Measurements from ENCODE around the gene ATG10. TPM values are rescaled to one million over a fixed set of nuclear protein-coding genes. Genes with fewer than 3 reads are reported as not detected.
"Not testable (repeated sequence)": the region's sequence is repeated elsewhere in the genome, so short reads cannot be mapped to it uniquely, and the experiment has no call there.

ATG10 gene
- total RNA-seq, 1 experiment from 2014 or later, result 7.6 TPM

DNA sequence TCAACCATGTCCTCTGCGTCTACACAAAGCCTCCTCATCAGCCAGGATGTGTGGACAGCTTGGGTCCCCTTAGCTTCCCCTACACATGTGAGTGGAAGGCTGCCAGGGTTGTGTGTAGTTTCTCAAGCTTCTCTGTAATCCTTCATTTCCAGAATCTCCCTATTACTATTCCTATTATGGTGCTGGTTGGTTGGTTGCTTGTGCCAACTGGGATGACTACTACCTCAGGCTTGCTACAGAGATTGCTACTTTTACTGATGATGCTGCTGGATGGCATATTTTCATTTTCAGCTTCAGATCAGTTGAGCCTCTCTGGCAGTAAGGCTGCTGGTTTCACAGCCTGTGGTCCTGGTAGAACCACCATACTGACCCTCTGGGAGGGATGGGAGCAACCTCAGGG lies 39.9 kb downstream of the ATG10 start:
- no peak overlapping the region for H2AK5ac ChIP-seq (ENCODE audit: insufficient read length, low read length)
- no CpG with 5 or more reads among the region's 1 CpG for WGBS (ENCODE audit: extremely low coverage, insufficient read length, low lambda C conversion rate)

DNA sequence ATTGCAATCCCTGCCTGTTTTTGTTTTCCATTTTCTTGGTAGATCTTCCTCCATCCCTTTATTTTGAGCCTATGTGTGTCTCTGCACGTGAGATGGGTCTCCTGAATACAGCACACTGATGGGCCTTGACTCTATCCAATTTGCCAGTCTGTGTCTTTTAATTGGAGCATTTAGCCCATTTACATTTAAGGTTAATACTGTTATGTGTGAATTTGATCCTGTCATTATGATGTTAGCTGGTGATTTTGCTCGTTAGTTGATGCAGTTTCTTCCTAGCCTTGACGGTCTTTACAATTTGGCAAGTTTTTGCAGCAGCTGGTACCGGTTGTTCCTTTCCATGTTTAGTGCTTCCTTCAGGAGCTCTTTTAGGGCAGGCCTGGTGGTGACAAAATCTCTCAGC lies 42.8 kb downstream of the ATG10 start:
- not testable (repeated sequence) for DNase-seq; H2BK5ac ChIP-seq (ENCODE audit: insufficient read length, low read length); H2AK5ac ChIP-seq (ENCODE audit: insufficient read length, low read length); H4K91ac ChIP-seq (ENCODE audit: insufficient read length, low read depth, low read length); H4K20me1 ChIP-seq (ENCODE audit: control insufficient read depth, insufficient read depth, insufficient read length); H3K4me1 ChIP-seq (ENCODE audit: insufficient read depth, low read length); H3K56ac ChIP-seq (ENCODE audit: insufficient read length, low read depth, low read length); H3K18ac ChIP-seq (ENCODE audit: insufficient read length, low read depth, low read length); H3T11ph ChIP-seq (ENCODE audit: low read length); H3K79me1 ChIP-seq (ENCODE audit: insufficient read depth, low read depth, low read length, poor library complexity, severe bottlenecking); H3K4me3 Mint-ChIP-seq; H3K9me3 ChIP-seq (ENCODE audit: control insufficient read depth, low read depth, low read length); H3K14ac ChIP-seq (ENCODE audit: insufficient read depth, low read length); H2BK12ac ChIP-seq (ENCODE audit: insufficient read length, low read depth, low read length); H3K23me2 ChIP-seq (ENCODE audit: insufficient read length, low read depth, low read length, poor library complexity, severe bottlenecking); H2BK120ac ChIP-seq (ENCODE audit: low read depth, low read length, poor library complexity, severe bottlenecking); H3K27me3 ChIP-seq (ENCODE audit: insufficient read depth, low read length); H3K23ac ChIP-seq (ENCODE audit: insufficient read length, low read depth, low read length); H3K79me2 ChIP-seq (ENCODE audit: insufficient read depth, low read length); H3K27ac Mint-ChIP-seq; H4K5ac ChIP-seq (ENCODE audit: insufficient read length, low read depth, low read length); H3K4me2 ChIP-seq (ENCODE audit: insufficient read depth, insufficient read length, low read length); H2AFZ ChIP-seq (ENCODE audit: low read length); H4K8ac ChIP-seq (replicated peaks; ENCODE audit: insufficient read length, low read depth, low read length); H3K27me3 Mint-ChIP-seq (ENCODE audit: low read depth); H2BK15ac ChIP-seq (ENCODE audit: low read depth, low read length); H3K4ac ChIP-seq (ENCODE audit: low read depth, low read length); H3K27ac ChIP-seq (ENCODE audit: insufficient read length, low read depth, low read length); H3K9ac ChIP-seq (ENCODE audit: extremely low read depth, insufficient read length, low read length); H2BK20ac ChIP-seq (ENCODE audit: low read depth, low read length, poor library complexity, severe bottlenecking)
- H3K9me3 Mint-ChIP-seq, result peaks cover 4 to 15% of the 10 kb centered on the region in 2 experiments; a peak in 4 of 5 replicates
- no CpG with 5 or more reads among the region's 4 CpGs for WGBS (ENCODE audit: extremely low coverage, insufficient read length, low lambda C conversion rate)
- H3K36me3 Mint-ChIP-seq (ENCODE audit: insufficient read depth in 1 of 3, low read depth in 3 of 3), result peaks cover 14 to 25% (median 16%) of the 10 kb centered on the region in 3 experiments
- peaks cover 21 to 28% of the 10 kb centered on the region in 2 experiments for H3K4me1 Mint-ChIP-seq

More for the DNA sequence above, 39.9 kb downstream of the ATG10 start:
- H3K9me3 ChIP-seq (ENCODE audit: control insufficient read depth, low read depth, low read length), result no peaks in the 10 kb centered on the region
- H4K91ac ChIP-seq (ENCODE audit: insufficient read length, low read depth, low read length), result no peak overlapping the region
- H3K27me3 ChIP-seq (ENCODE audit: insufficient read depth, low read length), result no peaks in the 10 kb centered on the region
- no peak overlapping the region for H2BK5ac ChIP-seq (ENCODE audit: insufficient read length, low read length)
- no peak overlapping the region for H4K8ac ChIP-seq (replicated peaks; ENCODE audit: insufficient read length, low read depth, low read length)
- H2BK20ac ChIP-seq (ENCODE audit: low read depth, low read length, poor library complexity, severe bottlenecking), result no peak overlapping the region
- no peak overlapping the region for H3K27ac ChIP-seq (ENCODE audit: insufficient read length, low read depth, low read length)
- H3K79me1 ChIP-seq (ENCODE audit: insufficient read depth, low read depth, low read length, poor library complexity, severe bottlenecking), result no peaks in the 10 kb centered on the region
- H3K23ac ChIP-seq (ENCODE audit: insufficient read length, low read depth, low read length), result no peak overlapping the region
- Mint-ChIP-seq H3K27ac (no peak overlapping the region), H3K27me3 (ENCODE audit: low read depth) (no peaks in the 10 kb centered on the region), H3K9me3 (peaks cover 4 to 13% of the 10 kb centered on the region in 2 experiments; a peak in 4 of 5 replicates), H3K4me3 (no peak overlapping the region), H3K4me1 (peaks cover 2 to 8% of the 10 kb centered on the region in 2 experiments), H3K36me3 (ENCODE audit: insufficient read depth in 1 of 3, low read depth in 3 of 3) (peaks cover 16 to 25% (median 17%) of the 10 kb centered on the region in 3 experiments)
- H3T11ph ChIP-seq (ENCODE audit: low read length), result no peak overlapping the region
- no peak overlapping the region for H3K18ac ChIP-seq (ENCODE audit: insufficient read length, low read depth, low read length)
- H3K4me2 ChIP-seq (ENCODE audit: insufficient read depth, insufficient read length, low read length), result no peak overlapping the region
- H3K4me1 ChIP-seq (ENCODE audit: insufficient read depth, low read length), result no peaks in the 10 kb centered on the region; the same call in 1 of the 2 replicates
- DNase-seq, result no peak
- no peak overlapping the region for H3K56ac ChIP-seq (ENCODE audit: insufficient read length, low read depth, low read length)
- H3K9ac ChIP-seq (ENCODE audit: extremely low read depth, insufficient read length, low read length), result no peak overlapping the region
- no peak overlapping the region for H4K5ac ChIP-seq (ENCODE audit: insufficient read length, low read depth, low read length)
- H3K4ac ChIP-seq (ENCODE audit: low read depth, low read length), result no peak overlapping the region
- no peak overlapping the region for H3K14ac ChIP-seq (ENCODE audit: insufficient read depth, low read length)
- no peak overlapping the region for H2AFZ ChIP-seq (ENCODE audit: low read length)
- H3K79me2 ChIP-seq (ENCODE audit: insufficient read depth, low read length), result no peaks in the 10 kb centered on the region
- no peaks in the 10 kb centered on the region for H3K23me2 ChIP-seq (ENCODE audit: insufficient read length, low read depth, low read length, poor library complexity, severe bottlenecking)
- H4K20me1 ChIP-seq (ENCODE audit: control insufficient read depth, insufficient read depth, insufficient read length), result no peaks in the 10 kb centered on the region
- TF ChIP-seq, protein P1, sequence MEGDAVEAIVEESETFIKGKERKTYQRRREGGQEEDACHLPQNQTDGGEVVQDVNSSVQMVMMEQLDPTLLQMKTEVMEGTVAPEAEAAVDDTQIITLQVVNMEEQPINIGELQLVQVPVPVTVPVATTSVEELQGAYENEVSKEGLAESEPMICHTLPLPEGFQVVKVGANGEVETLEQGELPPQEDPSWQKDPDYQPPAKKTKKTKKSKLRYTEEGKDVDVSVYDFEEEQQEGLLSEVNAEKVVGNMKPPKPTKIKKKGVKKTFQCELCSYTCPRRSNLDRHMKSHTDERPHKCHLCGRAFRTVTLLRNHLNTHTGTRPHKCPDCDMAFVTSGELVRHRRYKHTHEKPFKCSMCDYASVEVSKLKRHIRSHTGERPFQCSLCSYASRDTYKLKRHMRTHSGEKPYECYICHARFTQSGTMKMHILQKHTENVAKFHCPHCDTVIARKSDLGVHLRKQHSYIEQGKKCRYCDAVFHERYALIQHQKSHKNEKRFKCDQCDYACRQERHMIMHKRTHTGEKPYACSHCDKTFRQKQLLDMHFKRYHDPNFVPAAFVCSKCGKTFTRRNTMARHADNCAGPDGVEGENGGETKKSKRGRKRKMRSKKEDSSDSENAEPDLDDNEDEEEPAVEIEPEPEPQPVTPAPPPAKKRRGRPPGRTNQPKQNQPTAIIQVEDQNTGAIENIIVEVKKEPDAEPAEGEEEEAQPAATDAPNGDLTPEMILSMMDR (conservative IDR thresholded peaks at IDR 0.05), result no peak
- H2BK15ac ChIP-seq (ENCODE audit: low read depth, low read length), result no peak overlapping the region
- H2BK120ac ChIP-seq (ENCODE audit: low read depth, low read length, poor library complexity, severe bottlenecking), result no peak overlapping the region
- no peak overlapping the region for H2BK12ac ChIP-seq (ENCODE audit: insufficient read length, low read depth, low read length)

Measured in H9 (cell line).